ENCODE results near the gene MAPK4.

Gene MAPK4

DNA sequence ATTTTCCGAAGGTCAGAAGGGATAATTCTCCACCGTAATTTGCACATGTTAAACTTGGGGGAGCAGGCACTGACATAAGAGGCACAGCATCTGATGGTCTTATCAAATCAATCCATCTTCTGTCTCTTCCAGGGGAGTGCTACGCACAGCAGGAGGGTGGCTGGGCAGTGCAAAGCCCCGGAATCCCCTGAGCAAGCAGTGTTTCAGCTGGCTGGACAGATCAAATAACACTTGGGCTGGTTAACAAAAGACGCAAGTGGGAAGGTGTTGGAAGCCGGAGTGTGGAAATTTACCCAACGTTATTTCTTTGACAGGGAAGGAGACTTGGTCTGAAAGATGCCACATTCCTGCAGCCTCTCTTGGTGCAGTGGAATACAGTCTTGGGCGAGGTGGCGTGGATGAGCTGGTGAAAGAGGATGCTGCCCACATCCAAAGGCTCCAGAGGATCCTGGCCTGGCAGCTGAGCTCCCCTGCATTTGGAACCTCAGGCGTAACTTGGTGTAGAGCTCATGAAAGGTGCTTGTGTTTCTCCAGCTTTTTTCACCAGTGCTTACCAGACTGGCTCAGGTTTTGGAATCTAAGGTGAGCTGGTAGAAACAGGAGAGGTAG is 103.0 kb downstream of the MAPK4 start:
- peaks cover 78% of the 10 kb centered on the region for H3K4me1 ChIP-seq
- peak overlapping the region; percentile 69 for H3K4me2 ChIP-seq (ENCODE audit: low read length)
- TF ChIP-seq, protein P1, sequence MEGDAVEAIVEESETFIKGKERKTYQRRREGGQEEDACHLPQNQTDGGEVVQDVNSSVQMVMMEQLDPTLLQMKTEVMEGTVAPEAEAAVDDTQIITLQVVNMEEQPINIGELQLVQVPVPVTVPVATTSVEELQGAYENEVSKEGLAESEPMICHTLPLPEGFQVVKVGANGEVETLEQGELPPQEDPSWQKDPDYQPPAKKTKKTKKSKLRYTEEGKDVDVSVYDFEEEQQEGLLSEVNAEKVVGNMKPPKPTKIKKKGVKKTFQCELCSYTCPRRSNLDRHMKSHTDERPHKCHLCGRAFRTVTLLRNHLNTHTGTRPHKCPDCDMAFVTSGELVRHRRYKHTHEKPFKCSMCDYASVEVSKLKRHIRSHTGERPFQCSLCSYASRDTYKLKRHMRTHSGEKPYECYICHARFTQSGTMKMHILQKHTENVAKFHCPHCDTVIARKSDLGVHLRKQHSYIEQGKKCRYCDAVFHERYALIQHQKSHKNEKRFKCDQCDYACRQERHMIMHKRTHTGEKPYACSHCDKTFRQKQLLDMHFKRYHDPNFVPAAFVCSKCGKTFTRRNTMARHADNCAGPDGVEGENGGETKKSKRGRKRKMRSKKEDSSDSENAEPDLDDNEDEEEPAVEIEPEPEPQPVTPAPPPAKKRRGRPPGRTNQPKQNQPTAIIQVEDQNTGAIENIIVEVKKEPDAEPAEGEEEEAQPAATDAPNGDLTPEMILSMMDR (IDR thresholded peaks at IDR 0.05) = no peak
- peak overlapping the region; percentile 84 for H3K27ac ChIP-seq
- no peaks in the 10 kb centered on the region for H3K36me3 ChIP-seq (ENCODE audit: control insufficient read depth, insufficient read depth, low read length)
- peak overlapping the region; percentile 59 for H3K4me3 ChIP-seq (ENCODE audit: low read depth, low read length)
- H3K9me3 ChIP-seq (ENCODE audit: control insufficient read depth, low read length) = no peaks in the 10 kb centered on the region
- no peak overlapping the region for H3K9ac ChIP-seq
- no peaks in the 10 kb centered on the region for H3K27me3 ChIP-seq (ENCODE audit: control insufficient read depth, insufficient read depth, low read length)
- no peak overlapping the region for H2AFZ ChIP-seq
- peaks cover 29% of the 10 kb centered on the region for H3K79me2 ChIP-seq

DNA sequence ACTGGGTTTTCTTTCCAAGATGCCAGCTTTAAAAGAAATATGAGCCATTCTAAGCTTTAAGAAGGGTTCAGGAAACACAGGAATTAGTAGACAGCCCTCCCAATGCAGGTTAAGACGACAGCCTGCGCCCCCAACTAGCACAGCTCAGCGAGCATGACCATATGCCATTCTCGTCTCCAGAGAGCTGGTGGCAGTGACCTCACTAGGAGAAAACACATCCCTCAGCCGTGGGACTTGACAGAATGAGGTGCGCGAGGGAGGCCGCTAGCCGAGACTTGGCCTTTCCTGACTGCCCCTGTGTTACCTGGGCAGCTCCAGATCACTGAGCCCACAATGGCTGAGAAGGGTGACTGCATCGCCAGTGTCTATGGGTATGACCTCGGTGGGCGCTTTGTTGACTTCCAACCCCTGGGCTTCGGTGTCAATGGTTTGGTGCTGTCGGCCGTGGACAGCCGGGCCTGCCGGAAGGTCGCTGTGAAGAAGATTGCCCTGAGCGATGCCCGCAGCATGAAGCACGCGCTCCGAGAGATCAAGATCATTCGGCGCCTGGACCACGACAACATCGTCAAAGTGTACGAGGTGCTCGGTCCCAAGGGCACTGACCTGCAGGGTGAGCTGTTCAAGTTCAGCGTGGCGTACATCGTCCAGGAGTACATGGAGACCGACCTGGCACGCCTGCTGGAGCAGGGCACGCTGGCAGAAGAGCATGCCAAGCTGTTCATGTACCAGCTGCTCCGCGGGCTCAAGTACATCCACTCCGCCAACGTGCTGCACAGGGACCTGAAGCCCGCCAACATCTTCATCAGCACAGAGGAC is 103.9 kb downstream of the MAPK4 start:
- TF ChIP-seq, protein P1 (IDR thresholded peaks at IDR 0.05) = no peak
- peaks cover 38% of the 10 kb centered on the region for H3K79me2 ChIP-seq
- H3K9me3 ChIP-seq (ENCODE audit: control insufficient read depth, low read length) = no peaks in the 10 kb centered on the region
- no peak overlapping the region for H3K9ac ChIP-seq
- peak overlapping the region; percentile 48 for H2AFZ ChIP-seq
- H3K4me2 ChIP-seq (ENCODE audit: low read length) = peak overlapping the region; percentile 69
- peak overlapping the region; percentile 59 for H3K4me3 ChIP-seq (ENCODE audit: low read depth, low read length)
- H3K27ac ChIP-seq = peak overlapping the region; percentile 84
- peaks cover 80% of the 10 kb centered on the region for H3K4me1 ChIP-seq
- H3K36me3 ChIP-seq (ENCODE audit: control insufficient read depth, insufficient read depth, low read length) = no peaks in the 10 kb centered on the region
- H3K27me3 ChIP-seq (ENCODE audit: control insufficient read depth, insufficient read depth, low read length) = no peaks in the 10 kb centered on the region

DNA sequence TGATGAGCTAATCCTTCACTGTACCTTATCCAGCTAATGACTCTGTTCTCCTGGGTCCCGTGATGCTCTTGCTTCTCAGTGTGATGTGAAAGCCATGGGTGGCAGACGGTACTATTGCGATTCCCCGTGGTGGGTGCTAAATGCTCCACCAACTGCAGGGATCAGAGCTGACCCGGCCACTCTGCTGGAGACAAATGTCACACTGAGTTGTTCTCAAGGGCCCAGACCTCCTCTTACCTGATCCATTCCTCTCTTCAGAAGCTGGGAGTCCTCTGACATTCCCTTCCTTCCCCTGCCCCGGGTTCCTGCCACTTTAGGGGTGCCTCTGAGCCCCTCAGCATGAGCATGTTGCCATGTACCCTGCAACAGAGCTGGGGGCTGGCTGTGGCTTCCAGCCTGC is 105.1 kb downstream of the MAPK4 start:
- Histone ChIP-seq H3K9me3 (ENCODE audit: control insufficient read depth, low read length) (no peaks in the 10 kb centered on the region), H3K4me3 (ENCODE audit: low read depth, low read length) (peak overlapping the region; percentile 59), H3K9ac (peak overlapping the region; percentile 21), H3K27me3 (ENCODE audit: control insufficient read depth, insufficient read depth, low read length) (no peaks in the 10 kb centered on the region), H3K4me1 (peaks cover 72% of the 10 kb centered on the region), H2AFZ (no peak overlapping the region), H3K4me2 (ENCODE audit: low read length) (peak overlapping the region; percentile 69), H3K36me3 (ENCODE audit: control insufficient read depth, insufficient read depth, low read length) (no peaks in the 10 kb centered on the region), H3K27ac (peak overlapping the region; percentile 84), H3K79me2 (peaks cover 48% of the 10 kb centered on the region)
- TF ChIP-seq, protein P1 (IDR thresholded peaks at IDR 0.05) = no peak

DNA sequence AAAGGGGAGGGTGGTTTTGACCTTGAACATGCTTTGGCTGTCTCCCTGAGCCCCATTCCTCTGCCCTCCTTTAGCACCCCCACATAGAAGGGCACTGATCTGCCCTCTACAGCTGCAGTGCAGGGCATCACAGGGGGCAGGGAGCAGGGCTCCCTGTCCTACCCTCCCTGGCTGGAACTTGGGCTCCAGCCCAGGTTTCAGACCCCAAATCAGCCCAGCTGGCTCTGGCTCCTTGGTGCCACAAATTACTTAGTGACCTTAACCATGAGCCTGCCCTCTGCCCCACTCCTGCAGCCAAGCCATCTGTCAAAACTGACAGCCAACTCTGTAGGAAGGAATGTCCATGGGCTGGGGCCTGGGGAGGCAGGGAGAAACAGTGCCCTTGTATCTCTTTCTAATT is 105.6 kb downstream of the MAPK4 start:
- H2AFZ ChIP-seq = no peak overlapping the region
- H3K27me3 ChIP-seq (ENCODE audit: control insufficient read depth, insufficient read depth, low read length) = no peaks in the 10 kb centered on the region
- TF ChIP-seq, protein P1 (IDR thresholded peaks at IDR 0.05) = no peak
- no peaks in the 10 kb centered on the region for H3K9me3 ChIP-seq (ENCODE audit: control insufficient read depth, low read length)
- H3K36me3 ChIP-seq (ENCODE audit: control insufficient read depth, insufficient read depth, low read length) = no peaks in the 10 kb centered on the region
- H3K79me2 ChIP-seq = peaks cover 50% of the 10 kb centered on the region
- peak overlapping the region; percentile 69 for H3K4me2 ChIP-seq (ENCODE audit: low read length)
- H3K4me1 ChIP-seq = peaks cover 72% of the 10 kb centered on the region
- H3K9ac ChIP-seq = peak overlapping the region; percentile 21
- peak overlapping the region; percentile 84 for H3K27ac ChIP-seq
- peak overlapping the region; percentile 59 for H3K4me3 ChIP-seq (ENCODE audit: low read depth, low read length)
